Colonic mucosa (tissue), 4 donors: Measurements from ENCODE around the gene CSN2. TPM values are rescaled to one million over a fixed set of nuclear protein-coding genes. Genes with fewer than 3 reads are reported as not detected.

Source experiments
- DNase-seq: peaks from one replicate; pipeline ENCODE4 v3.0.0-alpha.2; 2020
- H3K27ac ChIP-seq: fragments of 200-600 bp; one replicate; pipeline ENCODE4 v1.8.0; 2021
- H3K27me3 ChIP-seq: fragments of 200-600 bp; one replicate; pipeline ENCODE4 v1.8.0; 2021
- H3K36me3 ChIP-seq: fragments of 200-600 bp; one replicate; pipeline ENCODE4 v1.8.0; 2021
- H3K4me1 ChIP-seq: fragments of 200-600 bp; one replicate; pipeline ENCODE4 v1.8.0; 2021; ENCODE audit warnings: mild to moderate bottlenecking
- H3K4me3 ChIP-seq: fragments of 200-600 bp; one replicate; pipeline ENCODE4 v1.8.0; 2021
- H3K9ac ChIP-seq, 2 donors: one replicate each; pipeline ENCODE4 v1.7.0; 2013; ENCODE audit warnings: control low read depth in 2 of 2, low read depth in 2 of 2, low read length in 2 of 2
- H3K9me3 ChIP-seq: fragments of 200-600 bp; one replicate; pipeline ENCODE4 v1.8.0; 2021
- CTCF ChIP-seq: fragments of 200-600 bp; IDR thresholded peaks from one replicate; pipeline ENCODE4 v1.8.0; 2022; ENCODE audit warnings: antibody characterized with exemption, mild to moderate bottlenecking
- intact Hi-C: fragments of 100-400 bp; cut with DNase I; formaldehyde crosslinking; loops from one replicate; pipeline ENCODE4 v1.14.1; 2022
- total RNA-seq, 2 donors: library from RNA; stranded (reverse); fragmentation: NEBNext Ultra II Directional in 1 of 2; extraction: Animal tissue kit (Norgen Biotek cat#: 25700) in 1 of 2; gene quantifications; one replicate each; pipeline ENCODE4 v1.2.1, GENCODE V29; 2021
- donor health status: healthy.
- donor health status: DM: no; HTN: no; CAD: no.
- donor health status: DM: no; HTN: no; CAD: no.

The CSN2 gene
- total RNA-seq, 2 donors from 2014 or later, result not detected

GRCh38 chr4:69909195-69909594 lies 56.3 kb downstream of the CSN2 start:
- H3K36me3 ChIP-seq, result no peaks in the 10 kb centered on the region
- intact Hi-C loops, result no loop called here
- no peak for TF ChIP-seq CTCF
- H3K4me1 ChIP-seq, result no peaks in the 10 kb centered on the region
- H3K4me3 ChIP-seq, result no peak overlapping the region
- no peak overlapping the region for H3K9ac ChIP-seq
- DNase-seq, result no peak
- H3K27ac ChIP-seq, result no peak overlapping the region
- H3K9me3 ChIP-seq, result no peaks in the 10 kb centered on the region
- no peaks in the 10 kb centered on the region for H3K27me3 ChIP-seq

- Histone ChIP-seq H3K27ac (no peak overlapping the region), H3K27me3 (no peaks in the 10 kb centered on the region), H3K9ac (no peak overlapping the region), H3K36me3 (no peaks in the 10 kb centered on the region), H3K9me3 (no peaks in the 10 kb centered on the region), H3K4me3 (no peak overlapping the region), H3K4me1 (no peaks in the 10 kb centered on the region)
- no peak for TF ChIP-seq CTCF
- intact Hi-C loops, result no loop called here
- no peak for DNase-seq
Observed at GRCh38 chr4:69907151-69907550, 58.4 kb downstream of the CSN2 start.

Other genes with a start within 250 kb of the CSN2 start
- 100 to 1,000 TPM; 129 to 323 TPM for gene SULT1B1, start 205.1 kb downstream of the CSN2 start, total RNA-seq
- gene SULT1E1, start 105.6 kb downstream of the CSN2 start, total RNA-seq, result under 1 TPM in 1 of 2 donors, not detected in 1; 0.19 TPM
- not detected for gene CSN1S1, start 34.7 kb downstream of the CSN2 start, total RNA-seq
- not detected for gene STATH, start 30.2 kb upstream of the CSN2 start, total RNA-seq
- not detected for gene HTN3, start 62.7 kb upstream of the CSN2 start, total RNA-seq
- not detected for gene HTN1, start 84.7 kb upstream of the CSN2 start, total RNA-seq
- not detected for gene PRR27, start 188.5 kb upstream of the CSN2 start, total RNA-seq
- gene ODAM, start 230.0 kb upstream of the CSN2 start, total RNA-seq, result under 1 TPM in 1 of 2 donors, not detected in 1; 0.90 TPM